GM12878 (cell line): ENCODE measurements around the gene LILRB3. TPM values are rescaled to one million over a fixed set of nuclear protein-coding genes. Genes with fewer than 3 reads are reported as not detected.

Experiments used
- ATAC-seq: fragments of 200-7000 bp; cut with Tn5 transposase; 3 replicates; pipeline ENCODE4 v1.9.1; 2020; ENCODE audit warnings: mild to moderate bottlenecking, moderate library complexity
- BruUV-seq: library from RNA; stranded (reverse); fragments of 400-500 nt; replicated peaks from 2 replicates; lab custom pipeline; 2021; lab: Mats Ljungman, UMichigan
- CTCF ChIA-PET: fragments of 300-600 bp; sonication (Branson Sonifier 250); formaldehyde crosslinking; extraction: SDS; loops from one replicate; lab custom pipeline; 2021; ENCODE audit warnings: inconsistent platforms; lab: Yijun Ruan, JAX
- POLR2A ChIA-PET: fragments of 350-600 bp; formaldehyde crosslinking; extraction: SDS; loops from one replicate; lab custom pipeline; 2021; ENCODE audit warnings: inconsistent platforms; lab: Charles Lee
- RAD21 ChIA-PET: fragments of 300-600 bp; sonication (Branson Sonifier 250); formaldehyde crosslinking; loops from one replicate; lab custom pipeline; 2023; ENCODE audit warnings: antibody characterized with exemption; ENCODE audit not compliant: unreplicated experiment; lab: Charles Lee
- SMC1A ChIA-PET: fragments of 300-600 bp; sonication (Branson Sonifier 250); formaldehyde crosslinking; loops from one replicate; lab custom pipeline; 2023; ENCODE audit not compliant: unreplicated experiment, uncharacterized antibody; lab: Charles Lee
- DNase-seq: peaks from one replicate; pipeline ENCODE4 v3.0.0-alpha.2; 2011; ENCODE audit warnings: low read depth, low spot score
- FAIRE-seq: peaks from 3 replicates; lab custom pipeline; 2011; peaks lifted over from hg19 to GRCh38; lab: Jason Lieb, UNC
- H2AFZ ChIP-seq: 2 replicates; pipeline ENCODE4 v1.6.0; 2011; ENCODE audit warnings: low read depth, low read length, control low read depth; ENCODE audit not compliant: control insufficient read depth
- H3K27ac ChIP-seq: 2 replicates; pipeline ENCODE4 v1.5.1; 2011; ENCODE audit warnings: control low read depth; ENCODE audit not compliant: control insufficient read depth, insufficient read depth
- H3K27me3 ChIP-seq, 2 experiments: replicated peaks in 1 of 2; 2 replicates each; pipeline versions ENCODE4 v1.6.0 to v1.6.1; 2011; ENCODE audit warnings: low read length in 1 of 2; ENCODE audit not compliant: control insufficient read depth in 2 of 2, insufficient read depth in 2 of 2
- H3K36me3 ChIP-seq, 2 experiments: 2 replicates each; pipeline ENCODE4 v1.5.1; 2011; ENCODE audit warnings: low read length in 1 of 2; ENCODE audit not compliant: control insufficient read depth in 2 of 2, insufficient read depth in 2 of 2
- H3K4me1 ChIP-seq: 2 replicates; pipeline ENCODE4 v1.6.1; 2011; ENCODE audit warnings: mild to moderate bottlenecking, low read length, moderate library complexity, mixed read lengths; ENCODE audit not compliant: control insufficient read depth, insufficient read depth
- H3K4me2 ChIP-seq: 2 replicates; pipeline ENCODE4 v1.6.0; 2011; ENCODE audit warnings: control low read depth; ENCODE audit not compliant: control insufficient read depth, insufficient read depth
- H3K4me3 ChIP-seq: fragments of 200-600 bp; sonication (generic); 2 replicates; pipeline ENCODE4 v1.5.1; 2016
- H3K79me2 ChIP-seq: 2 replicates; pipeline ENCODE4 v1.6.0; 2011; ENCODE audit warnings: low read length; ENCODE audit not compliant: control insufficient read depth, insufficient read depth
- H3K9ac ChIP-seq: 2 replicates; pipeline ENCODE4 v1.8.0; 2011; ENCODE audit warnings: low read length, control low read depth, mixed read lengths; ENCODE audit not compliant: control insufficient read depth, insufficient read depth
- H3K9me3 ChIP-seq: replicated peaks from 3 replicates; pipeline ENCODE4 v1.5.1; 2011; ENCODE audit warnings: mild to moderate bottlenecking, low read length; ENCODE audit not compliant: control insufficient read depth, insufficient read depth
- H4K20me1 ChIP-seq: 2 replicates; pipeline ENCODE4 v1.6.0; 2011; ENCODE audit not compliant: control insufficient read depth, insufficient read depth
- BMI1 ChIP-seq: fragments of 450-650 bp; IDR thresholded peaks from 2 replicates; pipeline ENCODE4 v1.6.1; 2016; ENCODE audit warnings: mild to moderate bottlenecking, moderate library complexity, borderline replicate concordance
- HDAC2 ChIP-seq: fragments of 200-600 bp; sonication (generic); IDR thresholded peaks from 2 replicates; pipeline ENCODE4 v1.6.1; 2017
- HDAC6 ChIP-seq: fragments of 200-600 bp; sonication (generic); IDR thresholded peaks from one replicate; pipeline ENCODE4 v1.8.0; 2017; ENCODE audit warnings: antibody characterized with exemption; ENCODE audit not compliant: unreplicated experiment
- JUNB ChIP-seq: IDR thresholded peaks from 2 replicates; pipeline ENCODE4 v1.6.1; 2016; ENCODE audit warnings: antibody characterized with exemption, mild to moderate bottlenecking
- NBN ChIP-seq: fragments of 450-650 bp; IDR thresholded peaks from 2 replicates; pipeline ENCODE4 v1.6.1; 2016
- NFYB ChIP-seq: IDR thresholded peaks from 2 replicates; pipeline ENCODE4 v1.6.1; 2011; ENCODE audit warnings: low read depth, mild to moderate bottlenecking, low read length, improper control_type of control experiment, moderate library complexity; ENCODE audit not compliant: insufficient read depth
- SIX5 ChIP-seq: IDR thresholded peaks from 2 replicates; pipeline ENCODE4 v1.6.1; 2011; ENCODE audit warnings: mild to moderate bottlenecking, low read depth, low read length, moderate library complexity; ENCODE audit not compliant: severe bottlenecking
- SMAD5 ChIP-seq: IDR thresholded peaks from 2 replicates; pipeline ENCODE4 v1.6.1; 2016; ENCODE audit warnings: antibody characterized with exemption, low read depth
- SMC3 ChIP-seq: IDR thresholded peaks from 2 replicates; pipeline ENCODE4 v1.6.1; 2011; ENCODE audit warnings: low read length, improper control_type of control experiment, borderline replicate concordance
- SPI1 ChIP-seq: IDR thresholded peaks from 2 replicates; pipeline ENCODE4 v1.6.1; 2011; ENCODE audit warnings: low read depth, mild to moderate bottlenecking, low read length, moderate library complexity, borderline replicate concordance; ENCODE audit not compliant: insufficient read depth
- WRNIP1 ChIP-seq: IDR thresholded peaks from 2 replicates; pipeline ENCODE4 v1.6.1; 2011; ENCODE audit warnings: low read depth, low read length, improper control_type of control experiment, borderline replicate concordance
- ZBTB11 ChIP-seq: fragments of 450-650 bp; formaldehyde crosslinking; IDR thresholded peaks from 2 replicates; pipeline ENCODE4 v1.5.0; 2022; ENCODE audit warnings: mild to moderate bottlenecking, missing genetic modification characterization
- ZNF217 ChIP-seq: fragments of 450-650 bp; IDR thresholded peaks from 2 replicates; pipeline ENCODE4 v1.6.1; 2017; ENCODE audit warnings: antibody characterized with exemption, mild to moderate bottlenecking
- ZNF24 ChIP-seq: fragments of 450-650 bp; IDR thresholded peaks from 2 replicates; pipeline ENCODE4 v1.6.1; 2017; ENCODE audit warnings: antibody characterized with exemption, mild to moderate bottlenecking
- ZNF274 ChIP-seq: IDR thresholded peaks from one replicate; pipeline ENCODE4 v1.8.0; 2011; ENCODE audit not compliant: insufficient read length, insufficient read depth
- ZNF687 ChIP-seq: fragments of 450-650 bp; IDR thresholded peaks from 2 replicates; pipeline ENCODE4 v1.6.1; 2017; ENCODE audit warnings: mild to moderate bottlenecking, moderate library complexity
- ZSCAN29 ChIP-seq: fragments of 450-650 bp; IDR thresholded peaks from 2 replicates; pipeline ENCODE4 v1.6.1; 2017; ENCODE audit warnings: mild to moderate bottlenecking, moderate library complexity
- WGBS: methylation state at CpG from one replicate; pipeline ENCODE4 v1.1.6; 2016; ENCODE audit warnings: low lambda C conversion rate; ENCODE audit not compliant: insufficient replicate concordance, insufficient coverage; ENCODE audit errors: missing lambda C conversion rate; 5-methylcytosine and 5-hydroxymethylcytosine counted together
- in situ Hi-C: fragments of 300-500 bp; cut with MboI; formaldehyde crosslinking; loops from 9 replicates; pipeline ENCODE4 v1.14.3; 2018; ENCODE audit warnings: mixed read lengths
- intact Hi-C: fragments of 100-400 bp; cut with micrococcal nuclease; formaldehyde crosslinking; loops from one replicate; pipeline ENCODE4 v1.14.2; 2022; ENCODE audit not compliant: unreplicated experiment
- polyA plus RNA-seq, 11 experiments: library from polyadenylated mRNA; depleted of rRNA in 4 of 11; unstranded in 6 of 11; stranded (reverse) in 5 of 11; fragments of >200 nt; fragmentation: Nextera tagmentation in 4 of 11; fragmentation: Illumina TruSeq in 1 of 11; extraction: Ambion mirVana in 4 of 11; extraction: Trizol in 1 of 11; gene quantifications; 1 replicate in 1 of 11; 2 replicates in 10 of 11; pipeline versions ENCODE4 v1.2.1 to v1.2.3, GENCODE V29; 2011 to 2016; ENCODE audit warnings: inconsistent platforms in 2 of 11, missing spikeins in 2 of 11, low read depth in 1 of 11
- total RNA-seq, 4 experiments: library from RNA; depleted of rRNA in 3 of 4; stranded (reverse); fragments of >200 nt in 3 of 4; fragmentation: Illumina TruSeq in 1 of 4; extraction: Trizol in 1 of 4; gene quantifications; 2 replicates each; pipeline versions ENCODE4 v1.2.1 to v1.2.3, GENCODE V29; 2013 to 2021

The LILRB3 gene
- total and polyA plus RNA-seq, 10 of the 15 experiments (the other 5 are each of a cell fraction or from before 2014, with no cell fraction given), result 0.04 to 1.1 (median 0.18) TPM; not detected in 1

DNA sequence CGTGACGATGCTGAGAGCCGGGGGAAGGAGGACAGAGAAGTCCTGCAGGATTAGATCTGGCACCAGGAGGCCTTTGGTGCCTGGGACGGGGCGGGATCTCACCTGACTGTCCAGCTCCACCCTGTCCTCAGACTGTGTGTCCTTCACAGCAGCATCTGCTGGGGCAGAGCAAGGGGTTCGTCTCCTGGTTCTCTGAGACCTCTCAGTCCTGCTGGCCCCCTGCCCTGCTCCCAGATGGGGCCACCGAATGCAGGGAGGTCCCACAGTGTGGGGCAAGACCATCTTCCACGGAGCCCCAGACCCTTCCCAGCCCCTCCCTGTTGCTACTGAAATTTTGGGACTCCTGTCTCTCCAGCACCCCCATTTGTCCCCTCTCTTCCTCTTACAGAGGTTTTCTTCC, 4.5 kb downstream of the LILRB3 start:
- Histone ChIP-seq H4K20me1 (no peaks in the 10 kb centered on the region), H3K4me2 (no peak overlapping the region), H3K36me3 (no peaks in the 10 kb centered on the region), H3K4me1 (no peaks in the 10 kb centered on the region), H2AFZ (no peak overlapping the region), H3K9ac (no peak overlapping the region), H3K79me2 (no peaks in the 10 kb centered on the region), H3K27me3 (no peaks in the 10 kb centered on the region), H3K27ac (no peak overlapping the region), H3K9me3 (no peaks in the 10 kb centered on the region), H3K4me3 (no peak overlapping the region)
- ATAC-seq (no peak), DNase-seq (no peak), FAIRE-seq (no peak)
- CTCF ChIA-PET, result no interaction called here
- in situ Hi-C loops, result no loop called here
- TF ChIP-seq HDAC6 (no peak), NFYB (no peak), WRNIP1 (no peak), BMI1 (no peak), NBN (no peak), JUNB (no peak), ZNF24 (no peak), ZNF217 (no peak), HDAC2 (no peak), ZBTB11 (no peak), SMAD5 (no peak), ZNF687 (no peak), SIX5 (no peak), ZNF274 (no peak), ZSCAN29 (no peak), SMC3 (no peak), SPI1 (no peak)
- BruUV-seq, result no TSS peak
- RAD21 ChIA-PET, result no interaction called here
- intact Hi-C loops, result no loop called here
- SMC1A ChIA-PET, result no interaction called here
- WGBS, result 45% methylated on average over 5 of the region's 8 CpGs
- POLR2A ChIA-PET, result no interaction called here
